22Rv1 (cell line): ENCODE measurements around the gene ELOVL5.

Experiments
- ZFX ChIP-seq: fragments of 450-650 bp; IDR thresholded peaks from 2 replicates; pipeline ENCODE4 v1.6.1; 2017; ENCODE audit warnings: antibody characterized with exemption, borderline replicate concordance
- TF ChIP-seq, protein P1 (sequence below): fragments of 450-650 bp; IDR thresholded peaks from 2 replicates; pipeline ENCODE4 v1.5.1; 2017; ENCODE audit warnings: mild to moderate bottlenecking

DNA sequence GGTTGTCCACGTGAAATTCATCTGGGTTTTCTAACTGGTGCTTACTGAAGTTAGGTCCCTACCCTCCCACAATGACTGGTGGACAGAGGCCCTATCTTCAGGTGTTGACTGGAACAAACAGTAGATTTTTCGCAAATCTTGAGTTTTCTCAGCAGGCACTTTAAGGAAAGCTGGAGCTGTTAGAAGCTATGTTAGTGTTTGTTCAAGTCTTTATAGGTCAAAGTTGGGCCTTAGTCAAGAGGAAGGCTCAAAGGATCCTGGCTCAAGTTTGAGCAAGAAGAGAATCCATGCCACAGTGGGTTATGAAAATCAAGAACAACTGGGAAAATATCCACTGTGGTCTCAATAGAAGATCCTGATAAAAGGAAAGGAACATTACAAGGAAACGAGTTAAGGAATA, 48.5 kb upstream of the ELOVL5 start:
- TF ChIP-seq, protein P1, sequence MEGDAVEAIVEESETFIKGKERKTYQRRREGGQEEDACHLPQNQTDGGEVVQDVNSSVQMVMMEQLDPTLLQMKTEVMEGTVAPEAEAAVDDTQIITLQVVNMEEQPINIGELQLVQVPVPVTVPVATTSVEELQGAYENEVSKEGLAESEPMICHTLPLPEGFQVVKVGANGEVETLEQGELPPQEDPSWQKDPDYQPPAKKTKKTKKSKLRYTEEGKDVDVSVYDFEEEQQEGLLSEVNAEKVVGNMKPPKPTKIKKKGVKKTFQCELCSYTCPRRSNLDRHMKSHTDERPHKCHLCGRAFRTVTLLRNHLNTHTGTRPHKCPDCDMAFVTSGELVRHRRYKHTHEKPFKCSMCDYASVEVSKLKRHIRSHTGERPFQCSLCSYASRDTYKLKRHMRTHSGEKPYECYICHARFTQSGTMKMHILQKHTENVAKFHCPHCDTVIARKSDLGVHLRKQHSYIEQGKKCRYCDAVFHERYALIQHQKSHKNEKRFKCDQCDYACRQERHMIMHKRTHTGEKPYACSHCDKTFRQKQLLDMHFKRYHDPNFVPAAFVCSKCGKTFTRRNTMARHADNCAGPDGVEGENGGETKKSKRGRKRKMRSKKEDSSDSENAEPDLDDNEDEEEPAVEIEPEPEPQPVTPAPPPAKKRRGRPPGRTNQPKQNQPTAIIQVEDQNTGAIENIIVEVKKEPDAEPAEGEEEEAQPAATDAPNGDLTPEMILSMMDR = no peak
- no peak for TF ChIP-seq ZFX
